Testis (tissue), 2 donors: ENCODE data around the gene SORCS3.

ENCODE experiments used
- CTCF ChIP-seq, 3 experiments: fragments of 450-650 bp in 2 of 3; fragments of 200-600 bp in 1 of 3; sonication (generic) in 1 of 3; IDR thresholded peaks; one replicate each; pipeline ENCODE4 v1.5.1; 2016 to 2019; ENCODE audit warnings: antibody characterized with exemption in 3 of 3, mild to moderate bottlenecking in 2 of 3, moderate library complexity in 1 of 3
- POLR2A ChIP-seq: fragments of 450-650 bp; IDR thresholded peaks from one replicate; pipeline ENCODE4 v1.6.1; 2017; ENCODE audit warnings: antibody characterized with exemption, mild to moderate bottlenecking, moderate library complexity

- TF ChIP-seq CTCF (IDR thresholded peaks at IDR 0.05) = no peak
- no peak for TF ChIP-seq POLR2A
These were observed 66.7 kb downstream of the SORCS3 start for GRCh38 chr10:104707602-104708459.
